GM12865 (cell line): ENCODE data around the gene CTBS.
A peak's percentile ranks its signal among the peaks of the same experiment; 100 is the strongest.

ENCODE experiments used
- DNase-seq: peaks from one replicate; pipeline ENCODE4 v3.0.0; 2010; ENCODE audit warnings: low read depth
- H3K4me3 ChIP-seq: 2 replicates; pipeline ENCODE4 v1.5.1; 2011; ENCODE audit warnings: mild to moderate bottlenecking, low read depth, low read length, control low read depth
- CTCF ChIP-seq: IDR thresholded peaks from 2 replicates; pipeline ENCODE4 v1.5.1; 2011; ENCODE audit warnings: low read length, control low read depth, low read depth, inconsistent platforms; ENCODE audit not compliant: insufficient read depth; ENCODE audit errors: missing control alignments

The CTBS gene

GRCh38 chr1:84571150-84571535 lies 3.1 kb downstream of the CTBS start:
- no peak overlapping the region for H3K4me3 ChIP-seq
- no peak for DNase-seq
- no peak for TF ChIP-seq CTCF

GRCh38 chr1:84570436-84571149 lies 3.6 kb downstream of the CTBS start:
- no peak for TF ChIP-seq CTCF
- H3K4me3 ChIP-seq, result no peak overlapping the region
- DNase-seq, result no peak

- DNase-seq, result no peak
- H3K4me3 ChIP-seq, result no peak overlapping the region
- TF ChIP-seq CTCF, result no peak
These were observed 5.0 kb downstream of the CTBS start for GRCh38 chr1:84569216-84569615.

GRCh38 chr1:84550826-84551225 lies 23.4 kb downstream of the CTBS start:
- TF ChIP-seq CTCF, result no peak
- DNase-seq, result no peak

GRCh38 chr1:84541679-84542078 lies 32.6 kb downstream of the CTBS start:
- peak; percentile 14 for DNase-seq
- H3K4me3 ChIP-seq, result no peak overlapping the region
- TF ChIP-seq CTCF, result peak; percentile 36

More at GRCh38 chr1:84550826-84551225, 23.4 kb downstream of the CTBS start:
- H3K4me3 ChIP-seq, result no peak overlapping the region

GRCh38 chr1:84540759-84541158 lies 33.5 kb downstream of the CTBS start:
- DNase-seq, result no peak
- TF ChIP-seq CTCF, result no peak
- no peak overlapping the region for H3K4me3 ChIP-seq

GRCh38 chr1:84539972-84540371 lies 34.3 kb downstream of the CTBS start:
- DNase-seq, result no peak
- no peak overlapping the region for H3K4me3 ChIP-seq
- TF ChIP-seq CTCF, result no peak
